HL-60 (cell line): ENCODE data around the gene TLE3.
A peak's percentile ranks its signal among the peaks of the same experiment; 100 is the strongest.

Experiments
- DNase-seq, 2 experiments: peaks; one replicate each; pipeline ENCODE4 v3.0.0-alpha.2; 2010 to 2020; ENCODE audit warnings: low read depth in 1 of 2, low spot score in 1 of 2
- H3K27ac ChIP-seq: fragments of 250-450 bp; sonication (Bioruptor Pico); replicated peaks from 2 replicates; pipeline ENCODE4 v1.5.1; 2020; ENCODE audit warnings: mild to moderate bottlenecking, moderate library complexity
- H3K27me3 ChIP-seq: fragments of 250-450 bp; sonication (Bioruptor Pico); 2 replicates; pipeline ENCODE4 v1.5.1; 2021; ENCODE audit warnings: mild to moderate bottlenecking, moderate library complexity; ENCODE audit not compliant: insufficient read depth, poor library complexity, severe bottlenecking
- H3K4me3 ChIP-seq: replicated peaks from 2 replicates; pipeline ENCODE4 v1.5.1; 2011; ENCODE audit warnings: mild to moderate bottlenecking, control low read depth, low read length; ENCODE audit not compliant: insufficient read depth
- CTCF ChIP-seq: IDR thresholded peaks from one replicate; pipeline ENCODE4 v1.5.1; 2011; ENCODE audit warnings: low read length, control low read depth, inconsistent platforms; ENCODE audit not compliant: insufficient read depth
- GABPA ChIP-seq: IDR thresholded peaks from 2 replicates; pipeline ENCODE4 v1.6.1; 2012; ENCODE audit warnings: low read depth
- POLR2AphosphoS5 ChIP-seq: IDR thresholded peaks from 2 replicates; pipeline ENCODE4 v1.6.1; 2012; ENCODE audit warnings: low read depth
- REST ChIP-seq: IDR thresholded peaks from 2 replicates; pipeline ENCODE4 v1.6.1; 2012; ENCODE audit warnings: low read depth; ENCODE audit not compliant: insufficient replicate concordance
- SPI1 ChIP-seq: IDR thresholded peaks from 2 replicates; pipeline ENCODE4 v1.6.1; 2012; ENCODE audit warnings: low read depth, mild to moderate bottlenecking, borderline replicate concordance

Gene TLE3

GRCh38 chr15:70118599-70118998 lies 20.9 kb upstream of the TLE3 start:
- no peak overlapping the region for H3K4me3 ChIP-seq
- DNase-seq = no peak
- no peak overlapping the region for H3K27ac ChIP-seq
- H3K27me3 ChIP-seq = no peaks in the 10 kb centered on the region
- TF ChIP-seq GABPA = no peak
- no peak for TF ChIP-seq CTCF

- Histone ChIP-seq H3K27me3 (no peaks in the 10 kb centered on the region), H3K27ac (no peak overlapping the region), H3K4me3 (no peak overlapping the region)
- TF ChIP-seq REST = no peak
- TF ChIP-seq GABPA = no peak
- TF ChIP-seq SPI1 = no peak
- TF ChIP-seq POLR2AphosphoS5 = no peak
- no peak for TF ChIP-seq CTCF
- DNase-seq = no peak
These were observed 18.6 kb upstream of the TLE3 start for GRCh38 chr15:70116317-70116716.

- no peak overlapping the region for H3K27ac ChIP-seq
- DNase-seq = no peak
- no peak for TF ChIP-seq POLR2AphosphoS5
- no peak for TF ChIP-seq GABPA
- TF ChIP-seq REST = no peak
- TF ChIP-seq CTCF = no peak
These were observed 16.5 kb upstream of the TLE3 start for GRCh38 chr15:70114221-70114620.

GRCh38 chr15:70113304-70113700 lies 15.6 kb upstream of the TLE3 start:
- Histone ChIP-seq H3K4me3 (no peak overlapping the region), H3K27ac (peak overlapping the region; percentile 39), H3K27me3 (no peaks in the 10 kb centered on the region)
- TF ChIP-seq REST = no peak
- peak; percentile 82 for TF ChIP-seq SPI1
- TF ChIP-seq GABPA = peak; percentile 38; the same call in 1 of the 2 replicates
- no peak for TF ChIP-seq CTCF
- TF ChIP-seq POLR2AphosphoS5 = peak; percentile 76
- DNase-seq = peak; percentile 90 to 93

More at GRCh38 chr15:70114221-70114620, 16.5 kb upstream of the TLE3 start:
- no peaks in the 10 kb centered on the region for H3K27me3 ChIP-seq
- no peak overlapping the region for H3K4me3 ChIP-seq
